Measurements from ENCODE around the gene GNAT1. TPM values are rescaled to one million over a fixed set of nuclear protein-coding genes. Genes with fewer than 3 reads are reported as not detected.
"Not testable (repeated sequence)": the region's sequence is repeated elsewhere in the genome, so short reads cannot be mapped to it uniquely, and the experiment has no call there.

Gene GNAT1
- total RNA-seq, 1 donor from 2014 or later, result not detected

DNA sequence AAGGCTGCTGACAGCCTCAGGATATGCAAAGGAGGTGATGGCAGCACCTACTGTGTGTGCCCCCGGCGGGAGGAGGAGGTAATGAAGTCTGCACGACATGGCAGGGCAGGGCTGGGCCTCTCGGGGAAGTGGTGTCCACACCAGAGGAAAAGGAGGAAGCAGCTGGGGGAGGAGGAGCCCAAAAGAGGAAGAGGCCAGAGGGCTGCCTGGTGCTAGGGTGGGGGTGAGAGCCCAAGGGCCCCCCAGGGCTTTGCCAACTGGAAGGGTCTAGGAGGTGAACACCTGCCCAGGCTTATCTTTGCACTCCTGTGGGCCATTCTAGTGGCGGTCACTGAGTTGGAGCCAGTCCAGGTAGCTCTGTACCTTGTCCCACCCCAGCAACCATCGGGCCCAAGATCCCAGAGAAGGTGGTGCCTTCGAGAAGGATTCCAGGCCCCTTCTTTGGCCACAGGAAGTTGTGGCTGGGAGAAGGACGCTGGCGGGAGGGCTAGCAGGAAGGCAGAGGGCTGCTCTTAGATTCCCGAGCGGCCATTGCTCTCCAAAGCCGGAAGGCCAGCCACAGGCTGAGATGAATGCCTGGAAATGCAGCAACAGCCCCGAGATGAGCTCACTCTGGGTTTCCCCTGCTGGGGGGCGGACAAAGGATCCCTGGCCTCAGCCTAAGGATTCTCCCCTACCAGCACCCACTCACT, 51.6 kb downstream of the GNAT1 start:
- POLR2A ChIA-PET, result interaction anchor here (0.5 to 5.1 kb wide), 10 partner anchors 8 to 143 kb away, joined by 3 to 66 read pairs (median 6); partner anchors contain the start of gene IFRD2
- Mint-ChIP-seq H3K9me3 (no peaks in the 10 kb centered on the region), H3K36me3 (ENCODE audit: low read depth) (peaks cover 34% of the 10 kb centered on the region), H3K4me3 (peak overlapping the region; percentile 78), H3K4me1 (peaks cover 88% of the 10 kb centered on the region), H3K27me3 (no peaks in the 10 kb centered on the region), H3K27ac (peak overlapping the region; percentile 94)
- intact Hi-C loops (cut with micrococcal nuclease), result no loop called here
- CTCF ChIA-PET, result interaction anchor here (1.6 to 10.5 kb wide), 4 partner anchors 15 to 51 kb away, joined by 4 to 76 read pairs (median 7); no protein-coding TSS in a partner anchor
- peak; percentile 61 for ATAC-seq (ENCODE audit: low read depth)
- peak; percentile 60 for DNase-seq
- TF ChIP-seq, protein P1, sequence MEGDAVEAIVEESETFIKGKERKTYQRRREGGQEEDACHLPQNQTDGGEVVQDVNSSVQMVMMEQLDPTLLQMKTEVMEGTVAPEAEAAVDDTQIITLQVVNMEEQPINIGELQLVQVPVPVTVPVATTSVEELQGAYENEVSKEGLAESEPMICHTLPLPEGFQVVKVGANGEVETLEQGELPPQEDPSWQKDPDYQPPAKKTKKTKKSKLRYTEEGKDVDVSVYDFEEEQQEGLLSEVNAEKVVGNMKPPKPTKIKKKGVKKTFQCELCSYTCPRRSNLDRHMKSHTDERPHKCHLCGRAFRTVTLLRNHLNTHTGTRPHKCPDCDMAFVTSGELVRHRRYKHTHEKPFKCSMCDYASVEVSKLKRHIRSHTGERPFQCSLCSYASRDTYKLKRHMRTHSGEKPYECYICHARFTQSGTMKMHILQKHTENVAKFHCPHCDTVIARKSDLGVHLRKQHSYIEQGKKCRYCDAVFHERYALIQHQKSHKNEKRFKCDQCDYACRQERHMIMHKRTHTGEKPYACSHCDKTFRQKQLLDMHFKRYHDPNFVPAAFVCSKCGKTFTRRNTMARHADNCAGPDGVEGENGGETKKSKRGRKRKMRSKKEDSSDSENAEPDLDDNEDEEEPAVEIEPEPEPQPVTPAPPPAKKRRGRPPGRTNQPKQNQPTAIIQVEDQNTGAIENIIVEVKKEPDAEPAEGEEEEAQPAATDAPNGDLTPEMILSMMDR (IDR thresholded peaks at IDR 0.05), result no peak

GRCh38 chr3:50243543-50243895, 52.1 kb downstream of the GNAT1 start:
- peaks cover 88% of the 10 kb centered on the region for H3K4me1 Mint-ChIP-seq
- no peak for DNase-seq
- H3K27ac Mint-ChIP-seq, result peak overlapping the region; percentile 94
- peak overlapping the region; percentile 78 for H3K4me3 Mint-ChIP-seq
- TF ChIP-seq, protein P1 (IDR thresholded peaks at IDR 0.05), result no peak
- no peaks in the 10 kb centered on the region for H3K9me3 Mint-ChIP-seq
- ChIA-PET CTCF (interaction anchor here (1.6 to 10.5 kb wide), 4 partner anchors 16 to 51 kb away, joined by 4 to 76 read pairs (median 7); no protein-coding TSS in a partner anchor), POLR2A (interaction anchor here (0.5 to 5.1 kb wide), 10 partner anchors 9 to 144 kb away, joined by 3 to 66 read pairs (median 6); partner anchors contain the start of gene IFRD2)
- no peak for ATAC-seq (ENCODE audit: low read depth)
- H3K36me3 Mint-ChIP-seq (ENCODE audit: low read depth), result peaks cover 33% of the 10 kb centered on the region
- intact Hi-C loops (cut with micrococcal nuclease), result no loop called here
- H3K27me3 Mint-ChIP-seq, result no peaks in the 10 kb centered on the region

GRCh38 chr3:50244813-50245212, 53.4 kb downstream of the GNAT1 start:
- CTCF ChIA-PET, result interaction anchor here (1.6 to 10.5 kb wide), 2 partner anchors 15 to 17 kb away, joined by 5 to 76 read pairs; no protein-coding TSS in a partner anchor
- H3K27me3 Mint-ChIP-seq; DNase-seq; H3K9me3 Mint-ChIP-seq; intact Hi-C loops (cut with micrococcal nuclease); ATAC-seq (ENCODE audit: low read depth): not testable (repeated sequence)
- POLR2A ChIA-PET, result interaction anchor here (0.6 to 5.1 kb wide), 3 partner anchors 16 to 72 kb away, joined by 3 to 66 read pairs (median 49); no protein-coding TSS in a partner anchor
- H3K4me3 Mint-ChIP-seq, result peak overlapping the region; percentile 19
- H3K4me1 Mint-ChIP-seq, result peaks cover 85% of the 10 kb centered on the region
- H3K27ac Mint-ChIP-seq, result peak overlapping the region; percentile 94
- H3K36me3 Mint-ChIP-seq (ENCODE audit: low read depth), result peaks cover 22% of the 10 kb centered on the region

GRCh38 chr3:50245251-50245745, 53.9 kb downstream of the GNAT1 start:
- CTCF ChIA-PET, result interaction anchor here (10.5 kb wide), 1 partner anchor 17 kb away, joined by 76 read pairs; no protein-coding TSS in a partner anchor

DNA sequence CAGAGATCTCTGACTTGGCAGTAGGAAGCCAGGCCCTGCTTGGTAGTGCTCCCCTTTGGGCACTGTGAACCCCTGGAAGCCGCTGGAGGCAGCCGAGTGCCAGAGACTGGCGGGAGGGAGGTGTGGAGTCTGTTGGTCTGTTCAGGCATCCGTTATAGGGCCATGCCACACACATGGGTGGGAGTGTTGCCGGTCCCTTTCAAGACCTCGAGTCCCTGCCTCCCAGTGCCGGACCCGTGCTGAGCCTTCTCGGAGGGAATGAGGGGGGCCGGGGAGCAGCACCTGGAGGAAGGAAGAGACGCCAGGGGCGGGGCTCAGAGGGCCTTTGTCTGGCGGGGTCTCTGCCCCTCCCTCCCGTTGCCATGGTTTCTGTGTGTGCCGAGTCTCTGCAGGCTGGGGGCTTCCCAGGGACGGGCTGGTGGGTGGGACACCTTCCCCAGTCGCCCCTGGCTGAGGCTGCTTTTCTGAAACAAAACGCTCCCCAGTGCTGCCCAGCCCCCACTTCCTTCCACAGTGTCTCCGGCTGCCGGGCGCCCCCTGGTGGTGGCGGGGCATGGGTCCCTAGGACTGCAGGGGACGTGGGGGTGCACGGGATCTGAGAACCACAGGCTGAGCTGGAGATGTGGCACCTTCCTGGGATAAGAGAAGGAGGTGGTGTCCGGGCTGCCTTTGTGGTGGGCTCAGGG, 54.6 kb downstream of the GNAT1 start:
- peak; percentile 72 for ATAC-seq (ENCODE audit: low read depth)

More at GRCh38 chr3:50245251-50245745, 53.9 kb downstream of the GNAT1 start:
- H3K9me3 Mint-ChIP-seq, result no peaks in the 10 kb centered on the region
- peaks cover 85% of the 10 kb centered on the region for H3K4me1 Mint-ChIP-seq
- H3K27ac Mint-ChIP-seq, result peak overlapping the region; percentile 94
- ATAC-seq (ENCODE audit: low read depth) (no peak), DNase-seq (no peak)
- intact Hi-C loops (cut with micrococcal nuclease), result no loop called here
- peak overlapping the region; percentile 75 for H3K4me3 Mint-ChIP-seq
- H3K27me3 Mint-ChIP-seq, result no peaks in the 10 kb centered on the region
- TF ChIP-seq, protein P1 (IDR thresholded peaks at IDR 0.05), result no peak
- peaks cover 21% of the 10 kb centered on the region for H3K36me3 Mint-ChIP-seq (ENCODE audit: low read depth)
- POLR2A ChIA-PET, result interaction anchor here (0.6 to 4.6 kb wide), 2 partner anchors 17 to 71 kb away, joined by 3 to 49 read pairs; no protein-coding TSS in a partner anchor

More for the DNA sequence above, 54.6 kb downstream of the GNAT1 start:
- H3K27ac Mint-ChIP-seq, result peak overlapping the region; percentile 94
- ChIA-PET CTCF (interaction anchor here (0.5 to 5.2 kb wide), 12 partner anchors 10 to 458 kb away, joined by 3 to 104 read pairs (median 4); partner anchors contain the start of gene GNAI2), POLR2A (interaction anchor here (1.0 to 4.6 kb wide), 5 partner anchors 10 to 51 kb away, joined by 3 to 49 read pairs (median 7); partner anchors contain the start of gene GNAI2)
- H3K4me3 Mint-ChIP-seq, result peak overlapping the region; percentile 75
- peak; percentile 95 for DNase-seq
- H3K36me3 Mint-ChIP-seq (ENCODE audit: low read depth), result peaks cover 25% of the 10 kb centered on the region
- H3K9me3 Mint-ChIP-seq, result no peaks in the 10 kb centered on the region
- TF ChIP-seq, protein P1 (IDR thresholded peaks at IDR 0.05), result peak; percentile 79
- H3K4me1 Mint-ChIP-seq, result peaks cover 88% of the 10 kb centered on the region
- intact Hi-C loops (cut with micrococcal nuclease), result loop anchor here (1.0 kb wide), 5 partner anchors 8 to 52 kb away; no protein-coding TSS in a partner anchor
- no peaks in the 10 kb centered on the region for H3K27me3 Mint-ChIP-seq

Data from activated B cell treated with CpG ODN at 0.5 μM for 24 hours (primary cell).